Loucy (cell line): ENCODE data around the gene NDST1.

Experiments
- H2AFZ ChIP-seq: fragments of 200-600 bp; sonication (generic); 2 replicates; pipeline ENCODE4 v1.6.0; 2016; ENCODE audit warnings: antibody characterized with exemption, mild to moderate bottlenecking, low read length, moderate library complexity
- H3F3A ChIP-seq: fragments of 200-600 bp; 2 replicates; pipeline ENCODE4 v1.6.0; 2016; ENCODE audit warnings: antibody characterized with exemption, low read depth, mild to moderate bottlenecking
- H3K27me3 ChIP-seq: fragments of 200-600 bp; sonication (generic); 2 replicates; pipeline ENCODE4 v1.6.1; 2014; ENCODE audit warnings: low read length, mild to moderate bottlenecking; ENCODE audit not compliant: insufficient read depth, poor library complexity, severe bottlenecking
- H3K36me3 ChIP-seq: fragments of 200-600 bp; sonication (generic); 2 replicates; pipeline ENCODE4 v1.6.1; 2016; ENCODE audit warnings: low read length; ENCODE audit not compliant: insufficient read depth
- H3K4me1 ChIP-seq: fragments of 200-600 bp; sonication (generic); 2 replicates; pipeline ENCODE4 v1.5.1; 2014; ENCODE audit warnings: low read length, mild to moderate bottlenecking; ENCODE audit not compliant: insufficient read depth, poor library complexity, severe bottlenecking
- H3K4me2 ChIP-seq: fragments of 200-600 bp; sonication (generic); 2 replicates; pipeline ENCODE4 v1.6.0; 2014; ENCODE audit warnings: antibody characterized with exemption, low read length, low read depth, mild to moderate bottlenecking; ENCODE audit not compliant: poor library complexity, severe bottlenecking
- H3K4me3 ChIP-seq: fragments of 200-600 bp; sonication (generic); 2 replicates; pipeline ENCODE4 v1.5.1; 2014; ENCODE audit warnings: low read length, mild to moderate bottlenecking, mixed read lengths; ENCODE audit not compliant: poor library complexity, severe bottlenecking
- H3K79me2 ChIP-seq: fragments of 200-600 bp; sonication (generic); 2 replicates; pipeline ENCODE4 v1.6.1; 2014; ENCODE audit warnings: low read length; ENCODE audit not compliant: insufficient read depth
- H3K9ac ChIP-seq: fragments of 200-600 bp; sonication (generic); 2 replicates; pipeline ENCODE4 v1.6.0; 2014; ENCODE audit warnings: mild to moderate bottlenecking, low read depth, low read length, moderate library complexity; ENCODE audit not compliant: poor library complexity, severe bottlenecking
- H3K9me2 ChIP-seq: fragments of 200-600 bp; sonication (generic); replicated peaks from 2 replicates; pipeline ENCODE4 v1.6.1; 2016; ENCODE audit warnings: low read depth, low read length, mixed read lengths
- H3K9me3 ChIP-seq: fragments of 200-600 bp; sonication (generic); 2 replicates; pipeline ENCODE4 v1.6.1; 2014; ENCODE audit warnings: mild to moderate bottlenecking, antibody characterized with exemption, low read length, low read depth; ENCODE audit not compliant: insufficient read depth
- H4K20me1 ChIP-seq: fragments of 200-600 bp; sonication (generic); 2 replicates; pipeline ENCODE4 v1.6.0; 2014; ENCODE audit warnings: antibody characterized with exemption, low read length, mild to moderate bottlenecking; ENCODE audit not compliant: insufficient read depth, poor library complexity, severe bottlenecking
- CTCF ChIP-seq: fragments of 200-600 bp; sonication (generic); conservative IDR thresholded peaks from 2 replicates; pipeline ENCODE4 v1.5.1; 2014; ENCODE audit warnings: mild to moderate bottlenecking, antibody characterized with exemption, low read length
- EZH2phosphoT487 ChIP-seq: fragments of 200-600 bp; IDR thresholded peaks from 2 replicates; pipeline ENCODE4 v1.6.1; 2018; ENCODE audit warnings: antibody characterized with exemption, mild to moderate bottlenecking, moderate library complexity, borderline replicate concordance

NDST1 gene

GRCh38 chr5:150514708-150515211, 6.8 kb downstream of the NDST1 start:
- H3F3A ChIP-seq, result no peaks in the 10 kb centered on the region
- H3K27me3 ChIP-seq, result no peaks in the 10 kb centered on the region
- no peak overlapping the region for H2AFZ ChIP-seq
- no peaks in the 10 kb centered on the region for H3K36me3 ChIP-seq
- H3K79me2 ChIP-seq, result no peaks in the 10 kb centered on the region
- H3K4me2 ChIP-seq, result no peak overlapping the region
- H3K9ac ChIP-seq, result no peak overlapping the region
- H3K9me3 ChIP-seq, result no peaks in the 10 kb centered on the region
- no peak overlapping the region for H3K4me3 ChIP-seq
- H3K4me1 ChIP-seq, result peaks cover 5% of the 10 kb centered on the region
- no peaks in the 10 kb centered on the region for H4K20me1 ChIP-seq
- TF ChIP-seq CTCF, result no peak
- TF ChIP-seq EZH2phosphoT487, result no peak
- H3K9me2 ChIP-seq, result no peaks in the 10 kb centered on the region

- no peaks in the 10 kb centered on the region for H3K36me3 ChIP-seq
- peaks cover 5% of the 10 kb centered on the region for H3K4me1 ChIP-seq
- no peak overlapping the region for H3K4me3 ChIP-seq
- TF ChIP-seq EZH2phosphoT487 (no peak), CTCF (no peak)
- no peaks in the 10 kb centered on the region for H4K20me1 ChIP-seq
- H3K27me3 ChIP-seq, result no peaks in the 10 kb centered on the region
- no peaks in the 10 kb centered on the region for H3K9me2 ChIP-seq
- H3K4me2 ChIP-seq, result no peak overlapping the region
- H3K79me2 ChIP-seq, result no peaks in the 10 kb centered on the region
- no peaks in the 10 kb centered on the region for H3F3A ChIP-seq
- H2AFZ ChIP-seq, result no peak overlapping the region
- H3K9me3 ChIP-seq, result no peaks in the 10 kb centered on the region
- no peak overlapping the region for H3K9ac ChIP-seq
Measured at GRCh38 chr5:150515446-150515845, 7.5 kb downstream of the NDST1 start.

- Histone ChIP-seq H3K9me3 (no peaks in the 10 kb centered on the region), H3K36me3 (no peaks in the 10 kb centered on the region), H3F3A (no peaks in the 10 kb centered on the region), H3K4me2 (no peak overlapping the region), H3K4me3 (no peak overlapping the region), H3K4me1 (peaks cover 5% of the 10 kb centered on the region), H4K20me1 (no peaks in the 10 kb centered on the region), H3K9me2 (no peaks in the 10 kb centered on the region), H3K9ac (no peak overlapping the region), H2AFZ (no peak overlapping the region), H3K27me3 (no peaks in the 10 kb centered on the region), H3K79me2 (no peaks in the 10 kb centered on the region)
- TF ChIP-seq EZH2phosphoT487 (no peak), CTCF (no peak)
Measured at GRCh38 chr5:150516011-150516410, 8.1 kb downstream of the NDST1 start.
